Smooth muscle cell (in vitro differentiated cells): ENCODE data around the gene HINT3. TPM values are rescaled to one million over a fixed set of nuclear protein-coding genes. Genes with fewer than 3 reads are reported as not detected.

Experiments
- DNase-seq: peaks from one replicate; lab custom pipeline; 2025; ENCODE audit not compliant: unreplicated experiment; lab: John Stamatoyannopoulos, UW
- H2AFZ ChIP-seq: fragments of 200-600 bp; sonication (generic); 2 replicates; pipeline ENCODE4 v1.6.0; 2016; ENCODE audit warnings: antibody characterized with exemption, low read depth, mild to moderate bottlenecking
- H3F3A ChIP-seq: fragments of 200-600 bp; sonication (generic); 2 replicates; pipeline ENCODE4 v1.6.0; 2017; ENCODE audit warnings: antibody characterized with exemption, low read depth
- H3K27ac ChIP-seq: fragments of 200-600 bp; sonication (generic); 2 replicates; pipeline ENCODE4 v1.5.1; 2016; ENCODE audit warnings: low read depth, mild to moderate bottlenecking
- H3K27me3 ChIP-seq: fragments of 200-600 bp; sonication (generic); 2 replicates; pipeline ENCODE4 v1.6.1; 2016; ENCODE audit warnings: low read depth, mild to moderate bottlenecking
- H3K36me3 ChIP-seq: fragments of 200-600 bp; sonication (generic); 2 replicates; pipeline ENCODE4 v1.5.1; 2016; ENCODE audit warnings: low read depth
- H3K4me1 ChIP-seq: fragments of 200-600 bp; sonication (generic); 2 replicates; pipeline ENCODE4 v1.5.1; 2016; ENCODE audit warnings: low read depth
- H3K4me2 ChIP-seq: fragments of 200-600 bp; sonication (generic); 2 replicates; pipeline ENCODE4 v1.6.0; 2016; ENCODE audit warnings: mild to moderate bottlenecking
- H3K4me3 ChIP-seq: fragments of 200-600 bp; sonication (generic); 2 replicates; pipeline ENCODE4 v1.5.1; 2016; ENCODE audit warnings: mild to moderate bottlenecking
- H3K79me2 ChIP-seq: fragments of 200-600 bp; sonication (generic); 2 replicates; pipeline ENCODE4 v1.6.0; 2016; ENCODE audit warnings: low read depth, mild to moderate bottlenecking
- H3K9ac ChIP-seq: fragments of 200-600 bp; sonication (generic); 2 replicates; pipeline ENCODE4 v1.6.0; 2016; ENCODE audit warnings: low read depth
- H3K9me3 ChIP-seq: fragments of 200-600 bp; sonication (generic); replicated peaks from 2 replicates; pipeline ENCODE4 v1.5.1; 2016; ENCODE audit warnings: low read depth
- H4K20me1 ChIP-seq: fragments of 200-600 bp; sonication (generic); 2 replicates; pipeline ENCODE4 v1.6.0; 2016; ENCODE audit warnings: low read depth
- CTCF ChIP-seq: fragments of 200-600 bp; sonication (generic); IDR thresholded peaks from 2 replicates; pipeline ENCODE4 v1.5.1; 2017; ENCODE audit warnings: borderline replicate concordance, mild to moderate bottlenecking, antibody characterized with exemption; ENCODE audit not compliant: insufficient read depth, poor library complexity, severe bottlenecking
- WGBS: methylation state at CpG from one replicate; pipeline ENCODE4 v1.1.7; 2016; ENCODE audit warnings: low lambda C conversion rate; 5-methylcytosine and 5-hydroxymethylcytosine counted together
- polyA plus RNA-seq: library from polyadenylated mRNA; unstranded; fragments of >200 nt; fragmentation: Nextera tagmentation; extraction: Ambion mirVana; gene quantifications from 2 replicates; pipeline ENCODE4 v1.2.1, GENCODE V29; 2016
- total RNA-seq: library from RNA; depleted of rRNA; stranded (reverse); fragments of >200 nt; gene quantifications from 2 replicates; pipeline ENCODE4 v1.2.3, GENCODE V29; 2014

HINT3 gene
- total and polyA plus RNA-seq, 2 experiments from 2014 or later, result 6.8 to 13.1 TPM

- H3K4me1 ChIP-seq, result peaks cover 34% of the 10 kb centered on the region
- DNase-seq, result no peak
- no peaks in the 10 kb centered on the region for H3K27me3 ChIP-seq
- peak overlapping the region; percentile 69 for H3K4me2 ChIP-seq
- no peaks in the 10 kb centered on the region for H3K9me3 ChIP-seq
- peaks cover 50% of the 10 kb centered on the region for H3F3A ChIP-seq
- H3K27ac ChIP-seq, result peak overlapping the region; percentile 94
- H2AFZ ChIP-seq, result no peak overlapping the region
- H3K4me3 ChIP-seq, result no peak overlapping the region
- no peaks in the 10 kb centered on the region for H3K36me3 ChIP-seq
- H4K20me1 ChIP-seq, result no peaks in the 10 kb centered on the region
- no peaks in the 10 kb centered on the region for H3K79me2 ChIP-seq
- peak overlapping the region; percentile 46 for H3K9ac ChIP-seq
- WGBS, result 95% methylated on average over 1 of the region's 1 CpG
- no peak for TF ChIP-seq CTCF
Measured at GRCh38 chr6:125944896-125945295, 11.7 kb upstream of the HINT3 start.

- H3F3A ChIP-seq, result peaks cover 51% of the 10 kb centered on the region
- H3K4me3 ChIP-seq, result peak overlapping the region; percentile 6
- H3K9ac ChIP-seq, result peak overlapping the region; percentile 64
- no peak for TF ChIP-seq CTCF
- peak overlapping the region; percentile 69 for H3K4me2 ChIP-seq
- H3K27ac ChIP-seq, result peak overlapping the region; percentile 94
- whole genome bisulfite sequencing, result 19% methylated on average over 1 of the region's 1 CpG
- H3K4me1 ChIP-seq, result peaks cover 33% of the 10 kb centered on the region
- H3K9me3 ChIP-seq, result no peaks in the 10 kb centered on the region
- H4K20me1 ChIP-seq, result no peaks in the 10 kb centered on the region
- H3K27me3 ChIP-seq, result no peaks in the 10 kb centered on the region
- no peak overlapping the region for H2AFZ ChIP-seq
- DNase-seq, result no peak
- H3K36me3 ChIP-seq, result no peaks in the 10 kb centered on the region
- H3K79me2 ChIP-seq, result no peaks in the 10 kb centered on the region
Measured at GRCh38 chr6:125945378-125946141, 11.0 kb upstream of the HINT3 start.

- Histone ChIP-seq H3K4me2 (peak overlapping the region; percentile 69), H3K27me3 (no peaks in the 10 kb centered on the region), H3K4me3 (no peak overlapping the region), H2AFZ (no peak overlapping the region), H3K27ac (peak overlapping the region; percentile 94), H3F3A (peaks cover 44% of the 10 kb centered on the region), H3K9me3 (no peaks in the 10 kb centered on the region), H3K9ac (no peak overlapping the region), H3K79me2 (no peaks in the 10 kb centered on the region), H4K20me1 (no peaks in the 10 kb centered on the region), H3K36me3 (no peaks in the 10 kb centered on the region), H3K4me1 (peaks cover 26% of the 10 kb centered on the region)
- TF ChIP-seq CTCF, result no peak
- WGBS, result 88% methylated on average over 2 of the region's 2 CpGs
- no peak for DNase-seq
Measured at GRCh38 chr6:125947615-125948014, 9.0 kb upstream of the HINT3 start.

- Histone ChIP-seq H3K4me1 (peaks cover 26% of the 10 kb centered on the region), H3K9ac (no peak overlapping the region)
Measured at GRCh38 chr6:125948455-125948854, 8.1 kb upstream of the HINT3 start.

More at GRCh38 chr6:125948455-125948854, 8.1 kb upstream of the HINT3 start:
- no peaks in the 10 kb centered on the region for H3K27me3 ChIP-seq
- H3F3A ChIP-seq, result peaks cover 35% of the 10 kb centered on the region
- H3K36me3 ChIP-seq, result no peaks in the 10 kb centered on the region
- H3K9me3 ChIP-seq, result no peaks in the 10 kb centered on the region
- peak overlapping the region; percentile 94 for H3K27ac ChIP-seq
- WGBS, result 92% methylated on average over 3 of the region's 3 CpGs
- no peaks in the 10 kb centered on the region for H4K20me1 ChIP-seq
- H2AFZ ChIP-seq, result no peak overlapping the region
- peak overlapping the region; percentile 27 for H3K4me2 ChIP-seq
- no peak overlapping the region for H3K4me3 ChIP-seq
- H3K79me2 ChIP-seq, result no peaks in the 10 kb centered on the region
- DNase-seq, result no peak
- TF ChIP-seq CTCF, result no peak
